ENCODE results near the gene SLC1A2.

The SLC1A2 gene

GRCh38 chr11:35414311-35414710 is 5.0 kb downstream of the SLC1A2 start:
- Histone ChIP-seq H3K4me1 (ENCODE audit: low read length) (no peaks in the 10 kb centered on the region), H3K9me3 (ENCODE audit: insufficient read depth, low read length) (no peaks in the 10 kb centered on the region), H3K4me3 (ENCODE audit: low read length) (no peak overlapping the region), H3K79me2 (ENCODE audit: low read length) (no peaks in the 10 kb centered on the region), H3K9ac (ENCODE audit: low read length) (no peak overlapping the region), H3K27ac (ENCODE audit: low read length) (no peak overlapping the region), H3K36me3 (replicated peaks; ENCODE audit: low read depth, low read length) (no peaks in the 10 kb centered on the region), H2AFZ (ENCODE audit: low read depth, low read length) (no peak overlapping the region), H3K27me3 (ENCODE audit: low read depth, low read length) (peaks cover 61% of the 10 kb centered on the region), H3K4me2 (ENCODE audit: low read length) (no peak overlapping the region), H4K20me1 (ENCODE audit: insufficient read depth, low read length) (no peaks in the 10 kb centered on the region)
- no peak for TF ChIP-seq CTCF (IDR thresholded peaks at IDR 0.05; ENCODE audit: low read depth, low read length)
- no peak for TF ChIP-seq EZH2phosphoT487 (IDR thresholded peaks at IDR 0.05; ENCODE audit: low read depth)

- H3K4me3 ChIP-seq (ENCODE audit: low read length) = no peak overlapping the region
- TF ChIP-seq EZH2phosphoT487 (IDR thresholded peaks at IDR 0.05; ENCODE audit: low read depth) (no peak), CTCF (IDR thresholded peaks at IDR 0.05; ENCODE audit: low read depth, low read length) (no peak)
- no peaks in the 10 kb centered on the region for H3K79me2 ChIP-seq (ENCODE audit: low read length)
- no peak overlapping the region for H2AFZ ChIP-seq (ENCODE audit: low read depth, low read length)
- no peak overlapping the region for H3K27ac ChIP-seq (ENCODE audit: low read length)
- no peaks in the 10 kb centered on the region for H3K9me3 ChIP-seq (ENCODE audit: insufficient read depth, low read length)
- no peak overlapping the region for H3K9ac ChIP-seq (ENCODE audit: low read length)
- no peak overlapping the region for H3K4me2 ChIP-seq (ENCODE audit: low read length)
- H3K27me3 ChIP-seq (ENCODE audit: low read depth, low read length) = peaks cover 64% of the 10 kb centered on the region
- no peaks in the 10 kb centered on the region for H3K4me1 ChIP-seq (ENCODE audit: low read length)
- no peaks in the 10 kb centered on the region for H3K36me3 ChIP-seq (replicated peaks; ENCODE audit: low read depth, low read length)
- no peaks in the 10 kb centered on the region for H4K20me1 ChIP-seq (ENCODE audit: insufficient read depth, low read length)
Measured at GRCh38 chr11:35413598-35413997, 5.8 kb downstream of the SLC1A2 start.

- Histone ChIP-seq H3K36me3 (replicated peaks; ENCODE audit: low read depth, low read length) (no peaks in the 10 kb centered on the region), H3K4me2 (ENCODE audit: low read length) (no peak overlapping the region), H3K79me2 (ENCODE audit: low read length) (no peaks in the 10 kb centered on the region), H3K4me3 (ENCODE audit: low read length) (no peak overlapping the region), H3K9me3 (ENCODE audit: insufficient read depth, low read length) (no peaks in the 10 kb centered on the region), H2AFZ (ENCODE audit: low read depth, low read length) (no peak overlapping the region), H3K4me1 (ENCODE audit: low read length) (no peaks in the 10 kb centered on the region), H3K27me3 (ENCODE audit: low read depth, low read length) (peaks cover 54% of the 10 kb centered on the region), H4K20me1 (ENCODE audit: insufficient read depth, low read length) (no peaks in the 10 kb centered on the region), H3K27ac (ENCODE audit: low read length) (no peak overlapping the region), H3K9ac (ENCODE audit: low read length) (no peak overlapping the region)
- TF ChIP-seq CTCF (IDR thresholded peaks at IDR 0.05; ENCODE audit: low read depth, low read length) = peak; percentile 61
- no peak for TF ChIP-seq EZH2phosphoT487 (IDR thresholded peaks at IDR 0.05; ENCODE audit: low read depth)
Measured at GRCh38 chr11:35412285-35412684, 7.1 kb downstream of the SLC1A2 start.

GRCh38 chr11:35407041-35407440 is 12.3 kb downstream of the SLC1A2 start:
- Histone ChIP-seq H3K4me2 (ENCODE audit: low read length) (no peak overlapping the region), H3K79me2 (ENCODE audit: low read length) (no peaks in the 10 kb centered on the region), H3K9ac (ENCODE audit: low read length) (no peak overlapping the region), H4K20me1 (ENCODE audit: insufficient read depth, low read length) (no peaks in the 10 kb centered on the region), H3K27ac (ENCODE audit: low read length) (no peak overlapping the region), H3K27me3 (ENCODE audit: low read depth, low read length) (peaks cover 33% of the 10 kb centered on the region), H3K36me3 (replicated peaks; ENCODE audit: low read depth, low read length) (no peaks in the 10 kb centered on the region), H3K4me1 (ENCODE audit: low read length) (peaks cover 7% of the 10 kb centered on the region; the same call in 1 of the 2 replicates), H3K9me3 (ENCODE audit: insufficient read depth, low read length) (no peaks in the 10 kb centered on the region), H2AFZ (ENCODE audit: low read depth, low read length) (no peak overlapping the region), H3K4me3 (ENCODE audit: low read length) (no peak overlapping the region)
- no peak for TF ChIP-seq EZH2phosphoT487 (IDR thresholded peaks at IDR 0.05; ENCODE audit: low read depth)
- no peak for TF ChIP-seq CTCF (IDR thresholded peaks at IDR 0.05; ENCODE audit: low read depth, low read length)
